Lung (tissue), 12 donors: ENCODE results near the gene FYN. TPM values are rescaled to one million over a fixed set of nuclear protein-coding genes. Genes with fewer than 3 reads are reported as not detected.
"Not testable (repeated sequence)": the region's sequence is repeated elsewhere in the genome, so short reads cannot be mapped to it uniquely, and the experiment has no call there.

Experiments used
- ATAC-seq: fragments of 200-7000 bp; cut with Tn5 transposase; one replicate; pipeline ENCODE4 v1.9.1; 2020; ENCODE audit warnings: moderate number of reproducible peaks; ENCODE audit not compliant: insufficient read depth, low FRiP score
- DNase-seq, 3 donors: peaks; one replicate each; pipeline ENCODE4 v3.0.0-alpha.2; 2013 to 2017
- H3K27ac ChIP-seq, 2 donors: one replicate each; pipeline ENCODE4 v1.5.1; 2013; ENCODE audit warnings: mild to moderate bottlenecking in 2 of 2, moderate library complexity in 2 of 2, control low read depth in 1 of 2, inconsistent platforms in 1 of 2, low read depth in 1 of 2, low read length in 1 of 2
- H3K27me3 ChIP-seq, 3 donors: one replicate each; pipeline ENCODE4 v1.5.1; 2013; ENCODE audit warnings: low read length in 2 of 3; ENCODE audit not compliant: control insufficient read depth in 3 of 3, insufficient read depth in 3 of 3
- H3K36me3 ChIP-seq, 4 donors: one replicate each; pipeline ENCODE4 v1.5.1; 2013; ENCODE audit warnings: low read length in 4 of 4, mild to moderate bottlenecking in 1 of 4, moderate library complexity in 1 of 4; ENCODE audit not compliant: control insufficient read depth in 4 of 4, insufficient read depth in 4 of 4
- H3K4me1 ChIP-seq, 5 donors: one replicate each; pipeline ENCODE4 v1.5.1; 2013; ENCODE audit warnings: low read length in 5 of 5, mild to moderate bottlenecking in 2 of 5, moderate library complexity in 1 of 5; ENCODE audit not compliant: control insufficient read depth in 5 of 5, insufficient read depth in 5 of 5
- H3K4me3 ChIP-seq: one replicate; pipeline ENCODE4 v1.5.1; 2013; ENCODE audit warnings: mild to moderate bottlenecking, control low read depth, moderate library complexity
- H3K9ac ChIP-seq, 2 donors: one replicate each; pipeline ENCODE4 v1.5.1; 2013; ENCODE audit warnings: low read length in 2 of 2, control low read depth in 1 of 2; ENCODE audit not compliant: insufficient read depth in 1 of 2
- H3K9me3 ChIP-seq, 4 donors: one replicate each; pipeline ENCODE4 v1.5.1; 2013; ENCODE audit warnings: low read length in 3 of 4, mild to moderate bottlenecking in 1 of 4, moderate library complexity in 1 of 4; ENCODE audit not compliant: control insufficient read depth in 4 of 4, insufficient read depth in 3 of 4
- CTCF ChIP-seq: IDR thresholded peaks from 2 replicates; pipeline ENCODE4 v1.5.1; 2012; ENCODE audit warnings: mild to moderate bottlenecking; ENCODE audit errors: control extremely low read depth, extremely low read depth
- WGBS, 2 donors: extraction: QIAGEN DNeasy Blood & Tissue Kit; methylation state at CpG; one replicate each; pipeline ENCODE4 v1.1.7; 2013; 5-methylcytosine and 5-hydroxymethylcytosine counted together
- polyA plus RNA-seq, 2 donors: library from polyadenylated mRNA; stranded (reverse); fragments of 200-250 nt; gene quantifications; one replicate each; pipeline ENCODE4 v1.2.1, GENCODE V29; 2013
- total RNA-seq, 2 donors: library from RNA; depleted of rRNA in 1 of 2; stranded (reverse); fragments of >200 nt in 1 of 2; gene quantifications; one replicate each; pipeline ENCODE4 v1.2.1, GENCODE V29; 2014 to 2021
- donor health status: control.
- donor health status: control.
- donor health status: Bipolar disorder and iron deficiency.
- donor health status: healthy.
- donor health status: DM: yes; HTN: yes; CAD: no.

Gene FYN
- total and polyA plus RNA-seq, 4 donors, result 27.3 to 157 (median 71.0) TPM

GRCh38 chr6:111789598-111789997 lies 83.7 kb downstream of the FYN start:
- Histone ChIP-seq H3K4me1 (peaks cover 0 to 19% (median 14%) of the 10 kb centered on the region in 5 donors), H3K27me3 (no peaks in the 10 kb centered on the region), H3K9ac (no peak overlapping the region), H3K4me3 (no peak overlapping the region), H3K27ac (no peak overlapping the region), H3K36me3 (peaks cover 0 to 2% (median 0%) of the 10 kb centered on the region in 4 donors), H3K9me3 (no peaks in the 10 kb centered on the region)
- 63 to 79% methylated on average over 4 of the region's 4 CpGs for WGBS, 2 donors
- TF ChIP-seq CTCF, result no peak
- no peak for ATAC-seq
- DNase-seq, result peak; percentile 57 to 82 (median 76)

- no peak for TF ChIP-seq CTCF
- H3K4me1 ChIP-seq, result peaks cover 0 to 26% (median 19%) of the 10 kb centered on the region in 5 donors
- DNase-seq (no peak), ATAC-seq (no peak)
- 93 to 96% methylated on average over 1 of the region's 1 CpG for WGBS, 2 donors
- no peaks in the 10 kb centered on the region for H3K27me3 ChIP-seq
- no peak overlapping the region for H3K4me3 ChIP-seq
- no peak overlapping the region for H3K9ac ChIP-seq
- peaks cover 0 to 2% (median 0%) of the 10 kb centered on the region in 4 donors for H3K36me3 ChIP-seq
- no peaks in the 10 kb centered on the region for H3K9me3 ChIP-seq
- no peak overlapping the region for H3K27ac ChIP-seq
Observed at GRCh38 chr6:111788379-111789276, 84.6 kb downstream of the FYN start.

- DNase-seq, H3K9me3 ChIP-seq, H3K36me3 ChIP-seq, H3K27me3 ChIP-seq, H3K4me3 ChIP-seq, ATAC-seq, H3K27ac ChIP-seq, H3K9ac ChIP-seq: not testable (repeated sequence)
- peaks cover 0 to 31% (median 19%) of the 10 kb centered on the region in 5 donors for H3K4me1 ChIP-seq
- WGBS, 2 donors, result 98% methylated on average over 2 of the region's 2 CpGs
Observed at GRCh38 chr6:111786151-111786550, 87.1 kb downstream of the FYN start.

GRCh38 chr6:111784433-111784832 lies 88.8 kb downstream of the FYN start:
- H3K4me1 ChIP-seq, result peaks cover 0 to 35% (median 19%) of the 10 kb centered on the region in 5 donors

More at GRCh38 chr6:111784433-111784832, 88.8 kb downstream of the FYN start:
- H3K36me3 ChIP-seq, result peaks cover 0 to 3% (median under 1%) of the 10 kb centered on the region in 4 donors
- H3K27ac ChIP-seq, result peak overlapping the region in 1 of 2 donors; percentile 57
- 18 to 21% methylated on average over 2 of the region's 2 CpGs for WGBS, 2 donors
- no peak for ATAC-seq
- no peak overlapping the region for H3K4me3 ChIP-seq
- no peak overlapping the region for H3K9ac ChIP-seq
- peak in 2 of 3 donors; percentile 82 to 87 for DNase-seq
- H3K9me3 ChIP-seq, result no peaks in the 10 kb centered on the region
- H3K27me3 ChIP-seq, result no peaks in the 10 kb centered on the region
- TF ChIP-seq CTCF, result no peak
